NCI-H146 (cell line): Measurements from ENCODE around the gene BRAP.
"Not testable (repeated sequence)": the region's sequence is repeated elsewhere in the genome, so short reads cannot be mapped to it uniquely, and the experiment has no call there.

Experiments used
- DNase-seq: peaks from one replicate; lab custom pipeline; 2025; lab: John Stamatoyannopoulos, UW

Gene BRAP

GRCh38 chr12:111677186-111677585, 8.6 kb downstream of the BRAP start:
- no peak for DNase-seq

DNA sequence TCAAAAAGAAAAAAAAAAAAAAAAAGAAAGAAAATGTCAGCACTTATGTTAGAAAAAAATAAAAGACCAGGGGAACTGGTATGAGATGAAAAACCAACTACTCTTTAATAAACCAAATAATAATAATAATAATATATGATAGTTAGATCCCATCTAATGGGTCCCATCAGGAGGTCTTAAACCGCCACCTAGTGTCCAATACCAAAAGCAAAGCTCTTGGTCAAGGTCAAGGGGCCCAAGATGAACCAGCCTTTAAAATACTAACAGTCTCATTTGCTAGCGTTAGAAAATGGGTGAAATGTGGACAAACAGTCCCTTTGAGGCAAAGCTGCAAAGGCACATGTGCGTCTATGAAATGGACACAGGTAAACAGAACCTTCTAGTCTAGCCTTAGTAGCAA, 12.3 kb downstream of the BRAP start:
- no peak for DNase-seq

DNA sequence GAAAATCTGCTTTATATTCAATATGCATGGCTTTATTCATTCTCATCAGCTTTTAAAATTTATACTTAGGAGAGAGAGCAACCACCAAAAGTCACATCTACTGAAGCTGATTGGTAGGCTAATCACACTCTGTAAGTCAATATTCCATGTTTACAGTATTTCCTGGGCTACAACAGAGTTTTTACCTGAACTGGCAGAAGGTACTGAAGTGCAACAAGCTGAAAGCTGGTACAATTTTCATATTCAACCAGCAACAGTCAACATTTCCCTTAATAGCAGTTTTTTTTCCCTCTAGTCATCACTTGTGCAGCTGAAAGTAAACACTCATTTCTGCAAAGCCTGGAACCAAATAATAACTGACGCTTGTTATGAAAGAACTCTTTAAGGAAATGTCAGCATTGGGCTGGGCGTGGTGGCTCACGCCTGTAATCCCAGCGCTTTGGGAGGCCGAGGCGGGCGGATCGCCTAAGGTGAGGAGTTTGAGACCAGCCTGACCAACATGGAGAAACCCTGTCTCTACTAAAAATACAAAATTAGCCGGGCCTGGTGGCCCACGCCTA, 12.9 kb downstream of the BRAP start:
- no peak for DNase-seq

DNA sequence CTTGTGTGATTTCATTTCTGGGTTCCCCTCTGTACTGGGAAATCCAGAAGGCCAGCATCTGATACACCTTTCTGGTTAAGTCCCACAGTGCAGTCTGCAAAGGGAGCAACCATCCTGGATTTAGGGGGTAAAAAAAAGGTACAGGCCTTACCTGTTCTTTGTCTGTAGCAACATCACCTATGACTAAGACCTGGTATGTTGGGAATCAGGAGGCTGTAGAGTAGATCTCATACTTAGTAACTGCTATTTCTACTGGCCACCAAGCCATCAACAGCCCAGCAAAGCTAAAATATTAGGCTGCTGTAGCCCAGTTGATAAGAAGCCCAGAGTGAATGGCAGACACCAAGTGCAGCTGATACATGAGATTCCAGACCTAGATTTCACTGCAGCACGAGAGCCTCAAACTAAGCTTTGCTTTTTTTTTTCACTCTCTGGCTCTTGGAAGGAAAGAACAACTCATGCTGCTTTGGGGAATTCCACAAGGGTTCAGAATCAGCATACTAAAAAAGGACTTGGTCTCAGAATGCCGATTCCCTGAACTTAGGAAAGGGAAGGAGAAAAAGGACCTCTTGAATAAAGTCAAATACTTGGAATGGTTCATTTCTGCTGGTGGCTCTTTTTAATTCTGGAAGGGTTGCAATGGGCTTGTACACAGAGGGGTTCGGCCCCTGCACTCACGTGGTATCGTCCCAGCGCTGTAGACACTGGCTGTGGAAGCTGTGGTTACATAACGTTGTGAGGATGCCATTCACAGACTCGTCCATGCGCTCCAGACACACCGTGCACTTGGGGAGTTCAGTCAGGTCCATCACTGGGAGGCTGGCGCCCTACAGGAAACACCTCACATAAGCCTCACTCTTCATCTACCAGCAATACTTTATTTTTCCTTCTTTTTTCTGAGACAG, 20.5 kb downstream of the BRAP start:
- DNase-seq, result no peak

GRCh38 chr12:111664499-111664898, 21.3 kb downstream of the BRAP start:
- no peak for DNase-seq

DNA sequence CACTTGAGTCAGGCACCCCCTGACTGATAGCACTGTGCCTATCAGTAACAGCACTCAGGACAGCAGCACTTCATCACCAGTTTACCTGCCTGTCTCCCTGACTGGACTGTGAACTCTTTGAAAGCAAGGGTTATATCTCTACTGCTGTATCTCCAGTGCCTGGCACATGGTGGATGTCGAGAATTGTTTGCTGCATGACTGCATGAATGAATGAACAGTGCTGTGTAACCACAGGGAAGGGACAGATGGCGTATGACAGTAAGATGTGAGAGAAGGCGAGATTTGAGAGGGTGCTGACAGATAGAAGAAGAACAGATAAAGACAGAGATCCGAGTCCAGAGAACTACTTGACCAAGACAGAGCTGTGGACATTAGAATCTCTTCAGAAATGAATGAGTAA, 29.7 kb downstream of the BRAP start:
- DNase-seq, result no peak

GRCh38 chr12:111655356-111655755, 30.4 kb downstream of the BRAP start:
- no peak for DNase-seq

GRCh38 chr12:111653596-111653995, 32.2 kb downstream of the BRAP start:
- no peak for DNase-seq

DNA sequence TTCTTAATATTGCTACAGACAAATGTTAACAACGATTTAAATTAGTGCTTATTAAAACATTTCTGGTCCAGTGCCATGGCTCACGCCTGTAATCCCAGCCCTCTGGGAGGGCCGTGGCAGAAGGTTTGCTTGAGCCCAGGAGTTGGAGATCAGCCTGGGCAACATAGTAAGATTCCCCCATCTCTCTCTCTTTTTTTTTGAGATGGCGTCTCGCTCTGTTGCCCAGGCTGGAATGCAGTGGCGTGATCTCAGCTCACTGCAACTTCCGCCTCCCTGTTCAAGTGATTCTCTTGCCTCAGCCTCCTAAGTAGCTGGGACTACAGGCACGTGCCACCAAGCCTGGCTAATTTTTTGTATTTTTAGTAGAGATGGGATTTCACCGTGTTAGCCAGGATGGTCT, 33.2 kb downstream of the BRAP start:
- not testable (repeated sequence) for DNase-seq

GRCh38 chr12:111650912-111651311, 34.8 kb downstream of the BRAP start:
- no peak for DNase-seq

GRCh38 chr12:111645433-111645832, 40.3 kb downstream of the BRAP start:
- DNase-seq, result no peak

DNA sequence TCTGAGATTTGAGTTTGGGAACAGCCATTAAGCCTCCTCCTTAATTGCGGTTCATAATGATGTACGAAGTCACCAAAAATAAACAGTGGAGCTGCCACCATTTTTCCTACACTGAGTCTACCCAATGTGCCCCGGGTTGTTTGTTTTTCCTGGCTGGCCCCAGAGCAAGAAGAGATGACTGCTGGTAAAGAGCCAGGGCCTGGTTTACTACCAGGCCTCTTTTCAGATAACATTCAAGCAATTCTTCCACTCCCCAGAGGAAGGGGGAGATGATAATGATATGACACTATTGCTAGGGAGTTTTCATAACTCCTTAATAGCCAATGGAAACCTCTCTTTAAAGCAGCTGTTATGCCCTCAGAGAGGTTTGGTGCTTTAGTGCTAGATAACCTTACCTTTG, 42.3 kb downstream of the BRAP start:
- no peak for DNase-seq

DNA sequence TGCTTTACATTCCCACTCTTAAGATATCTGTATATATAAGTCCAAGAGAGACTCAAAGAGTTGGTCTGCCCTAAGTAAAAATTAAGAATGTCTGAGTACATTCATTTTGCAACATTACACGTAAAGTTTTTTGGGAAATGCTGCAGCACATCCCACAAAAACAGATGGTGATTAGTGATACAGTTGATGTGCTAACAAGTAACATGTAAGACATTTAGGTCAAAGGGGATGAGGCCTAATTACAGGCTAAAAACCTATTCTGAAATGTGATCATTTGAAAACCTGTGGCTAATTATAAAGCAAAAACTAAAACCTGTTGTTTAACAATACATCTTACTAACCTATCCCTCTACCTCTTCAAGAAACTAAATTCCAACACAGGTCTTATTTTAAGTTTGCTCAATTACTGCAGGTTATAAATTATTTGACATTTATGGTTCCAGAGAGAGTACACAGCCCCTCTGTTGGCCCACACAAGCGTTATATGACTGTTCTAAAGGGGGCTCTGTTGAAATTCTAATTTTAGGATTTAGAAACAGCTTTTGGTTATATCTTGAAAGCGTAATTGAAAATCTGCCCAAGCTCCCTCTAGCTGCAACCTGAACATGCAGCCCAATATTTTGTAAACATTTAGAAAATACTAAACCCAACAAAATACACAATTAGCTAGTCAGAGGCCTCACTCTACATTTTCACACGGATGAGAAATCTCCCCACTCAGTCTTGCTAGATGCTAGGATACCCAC, 42.9 kb downstream of the BRAP start:
- DNase-seq, result no peak

DNA sequence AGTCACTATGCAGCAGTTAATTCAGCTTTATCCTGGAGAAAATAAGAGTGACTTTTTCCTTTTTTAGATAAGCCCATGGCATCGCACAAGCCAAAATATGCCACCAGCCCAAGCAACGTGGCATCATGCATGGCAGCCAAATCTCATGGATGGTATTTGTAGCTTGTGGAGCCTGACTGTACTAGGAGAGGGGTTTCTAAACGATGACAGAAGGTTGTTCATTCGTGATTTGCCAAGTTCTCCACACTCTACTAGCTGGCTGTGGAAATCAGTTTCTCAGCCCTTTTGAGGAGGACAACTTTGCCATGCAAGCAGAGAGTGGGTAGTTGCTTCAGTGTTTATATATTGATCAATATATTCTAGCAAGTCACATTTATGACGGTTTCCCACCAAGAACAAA, 45.2 kb downstream of the BRAP start:
- DNase-seq, result no peak

GRCh38 chr12:111638556-111638955, 47.2 kb downstream of the BRAP start:
- no peak for DNase-seq

DNA sequence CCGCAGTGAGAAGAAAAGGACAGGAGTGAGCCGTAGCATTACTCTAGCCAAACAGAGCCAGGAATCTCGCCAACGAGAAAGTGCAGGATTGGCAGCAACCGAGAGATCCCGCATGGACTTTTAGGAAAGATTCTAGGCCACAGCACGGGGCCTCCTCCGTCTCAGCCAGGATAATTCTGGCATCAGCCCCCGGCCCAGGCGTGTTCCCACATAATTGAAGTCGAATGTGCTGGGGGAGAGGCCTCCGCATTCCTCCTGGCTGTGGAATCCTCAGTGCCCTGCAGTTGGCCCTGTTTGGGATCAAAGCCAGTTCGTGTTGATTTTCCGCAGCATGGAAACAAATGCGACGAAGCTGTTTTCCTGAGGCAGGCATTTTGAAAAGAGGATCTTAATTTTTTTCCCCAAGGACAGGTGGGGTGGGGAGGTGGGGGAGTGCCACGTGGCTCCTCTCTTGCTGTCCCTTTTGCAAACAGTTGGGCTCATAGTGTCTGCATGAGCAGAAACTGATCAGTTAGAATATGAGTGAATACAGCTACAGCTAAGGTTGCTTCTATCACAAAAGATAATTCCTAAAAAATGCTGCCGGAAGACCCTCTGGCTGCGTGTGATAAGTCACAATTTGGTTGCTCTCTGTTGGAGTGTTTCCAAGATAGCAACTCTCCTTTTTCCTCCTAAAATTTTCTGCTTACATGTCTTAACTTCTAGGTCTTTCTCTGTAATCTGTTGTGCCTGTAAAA, 49.4 kb downstream of the BRAP start:
- DNase-seq, result no peak

DNA sequence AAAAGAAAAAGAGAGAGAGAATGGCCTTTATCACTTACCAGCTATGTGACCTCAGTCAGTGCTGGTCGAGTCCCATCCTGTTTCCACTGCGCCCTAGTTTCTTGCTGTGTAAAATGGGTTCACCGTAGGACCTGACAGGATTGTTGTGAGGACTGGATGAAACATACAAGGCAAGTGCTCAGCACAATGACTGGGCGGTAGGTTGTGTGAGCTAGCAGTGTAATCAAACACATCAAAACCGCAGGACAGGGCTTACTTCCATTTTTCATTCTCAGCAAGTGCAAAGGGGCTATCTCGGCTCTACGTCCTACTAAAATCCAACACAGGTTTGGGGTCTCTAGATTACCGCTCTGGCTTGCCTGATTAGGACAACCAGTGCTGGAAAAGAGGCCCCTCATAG, 50.2 kb downstream of the BRAP start:
- DNase-seq, result no peak

GRCh38 chr12:111628505-111629260, 57.1 kb downstream of the BRAP start:
- no peak for DNase-seq

DNA sequence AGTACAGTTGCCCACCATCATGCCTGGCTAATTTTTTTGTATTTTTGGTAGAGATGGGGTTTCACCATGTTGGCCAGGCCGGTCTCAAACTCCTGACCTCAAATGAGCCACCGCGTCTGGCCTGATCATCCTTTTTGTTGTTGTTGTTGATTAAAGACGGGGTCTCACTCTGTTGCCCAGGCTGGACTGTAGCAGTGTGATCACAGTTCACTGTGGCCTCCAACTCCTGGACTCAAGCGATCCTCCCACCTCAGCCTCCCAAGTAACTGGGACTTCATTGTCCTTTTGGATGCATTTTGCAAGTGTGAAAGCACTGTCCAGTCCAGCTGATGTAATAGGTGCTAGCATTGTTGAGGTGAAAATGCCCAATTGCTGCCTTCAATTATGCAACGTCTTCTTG, 59.5 kb downstream of the BRAP start:
- no peak for DNase-seq

DNA sequence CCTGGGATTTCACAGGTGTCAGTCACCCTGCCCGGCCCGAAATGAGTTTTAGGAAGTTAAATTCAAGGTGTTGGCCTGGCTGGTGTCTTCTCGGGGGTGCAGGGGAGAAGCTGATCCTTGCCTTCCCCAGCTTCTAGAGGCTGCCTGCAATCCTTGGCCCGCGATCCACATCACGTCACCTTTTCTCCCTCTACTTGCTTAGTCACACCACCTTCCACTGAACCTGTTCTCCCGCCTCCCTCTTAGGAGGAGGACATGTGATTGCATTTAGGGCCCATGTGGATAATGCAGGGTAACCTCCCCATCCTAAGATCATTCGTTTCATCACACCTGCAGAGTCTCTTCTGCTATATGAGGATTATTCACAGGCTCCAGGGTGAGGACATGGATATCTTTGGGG, 61.2 kb downstream of the BRAP start:
- no peak for DNase-seq

DNA sequence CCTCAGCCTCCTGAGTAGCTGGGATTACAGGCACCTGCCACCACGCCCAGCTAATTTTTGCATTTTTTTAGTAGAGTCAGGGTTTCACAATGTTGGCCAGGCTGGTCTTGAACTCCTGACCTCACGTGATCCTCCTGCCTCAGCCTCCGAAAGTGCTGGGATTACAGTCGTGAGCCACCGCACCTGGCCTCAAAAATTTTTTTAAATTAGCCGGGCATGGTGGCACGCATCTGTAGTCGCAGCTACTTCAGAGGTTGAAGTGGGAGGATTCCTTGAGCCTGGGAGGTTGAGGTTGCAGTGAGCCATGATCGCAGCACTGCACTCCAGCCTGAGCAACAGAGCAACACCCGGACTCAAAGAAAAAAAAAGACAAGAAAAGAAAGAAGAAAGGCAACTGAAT, 67.9 kb downstream of the BRAP start:
- DNase-seq, result not testable (repeated sequence)

- DNase-seq, result no peak
These were observed 69.6 kb downstream of the BRAP start for GRCh38 chr12:111616177-111616623.
